PC-9 (cell line): ENCODE results near the gene ZSCAN23. TPM values are rescaled to one million over a fixed set of nuclear protein-coding genes. Genes with fewer than 3 reads are reported as not detected.

Source experiments
- BruUV-seq: library from RNA; stranded (reverse); fragments of 400-500 nt; replicated peaks from 2 replicates; lab custom pipeline; 2021; lab: Mats Ljungman, UMichigan
- CTCF ChIA-PET: fragments of 300-600 bp; sonication (Branson Sonifier 250); formaldehyde crosslinking; loops from one replicate; lab custom pipeline; 2022; ENCODE audit warnings: antibody characterized with exemption; lab: Charles Lee
- POLR2A ChIA-PET: fragments of 300-600 bp; sonication (Branson Sonifier 250); formaldehyde crosslinking; loops from one replicate; lab custom pipeline; 2022; ENCODE audit warnings: antibody characterized with exemption; ENCODE audit not compliant: unreplicated experiment; lab: Charles Lee
- DNase-seq, 2 experiments: peaks; one replicate each; pipeline versions ENCODE4 v3.0.0 to v3.0.0-alpha.2; 2015 to 2022; ENCODE audit warnings: mixed read lengths in 1 of 2
- H2AFZ ChIP-seq: fragments of 200-600 bp; sonication (generic); 2 replicates; pipeline ENCODE4 v1.8.1; 2017; ENCODE audit warnings: antibody characterized with exemption
- H3F3A ChIP-seq: fragments of 200-600 bp; sonication (generic); 2 replicates; pipeline ENCODE4 v1.8.1; 2017; ENCODE audit warnings: antibody characterized with exemption, mild to moderate bottlenecking, low read depth; ENCODE audit not compliant: insufficient read depth
- H3K27ac ChIP-seq: fragments of 200-600 bp; sonication (generic); 2 replicates; pipeline ENCODE4 v1.6.1; 2016; ENCODE audit warnings: mixed run types
- H3K27me3 ChIP-seq: fragments of 200-600 bp; sonication (generic); 2 replicates; pipeline ENCODE4 v1.6.1; 2016; ENCODE audit warnings: low read depth, mixed run types; ENCODE audit not compliant: insufficient read depth
- H3K36me3 ChIP-seq: fragments of 200-600 bp; sonication (generic); 2 replicates; pipeline ENCODE4 v1.6.1; 2016; ENCODE audit warnings: low read depth, mixed run types
- H3K4me1 ChIP-seq: fragments of 200-600 bp; sonication (generic); replicated peaks from 2 replicates; pipeline ENCODE4 v1.6.1; 2016; ENCODE audit warnings: mixed run types; ENCODE audit not compliant: insufficient read depth
- H3K4me2 ChIP-seq: fragments of 200-600 bp; sonication (generic); 2 replicates; pipeline ENCODE4 v1.6.1; 2017; ENCODE audit warnings: mixed run types
- H3K4me3 ChIP-seq: fragments of 200-600 bp; sonication (generic); 2 replicates; pipeline ENCODE4 v1.6.1; 2016; ENCODE audit warnings: mixed run types
- H3K79me2 ChIP-seq: fragments of 200-600 bp; sonication (generic); 2 replicates; pipeline ENCODE4 v1.6.1; 2017; ENCODE audit warnings: low read depth, mixed run types
- H3K9me2 ChIP-seq: fragments of 200-600 bp; sonication (generic); 2 replicates; pipeline ENCODE4 v1.8.1; 2017; ENCODE audit warnings: mild to moderate bottlenecking; ENCODE audit not compliant: insufficient read depth
- H3K9me3 ChIP-seq: fragments of 200-600 bp; sonication (generic); 2 replicates; pipeline ENCODE4 v1.8.1; 2016; ENCODE audit warnings: low read depth; ENCODE audit not compliant: insufficient read depth
- H4K20me1 ChIP-seq: fragments of 200-600 bp; sonication (generic); 2 replicates; pipeline ENCODE4 v1.8.1; 2017; ENCODE audit not compliant: insufficient read depth
- CTCF ChIP-seq: fragments of 200-600 bp; sonication (generic); conservative IDR thresholded peaks from 2 replicates; pipeline ENCODE4 v1.6.1; 2017; ENCODE audit warnings: mixed run types, antibody characterized with exemption, mild to moderate bottlenecking, moderate library complexity
- EZH2 ChIP-seq: fragments of 200-600 bp; sonication (generic); IDR thresholded peaks from 2 replicates; pipeline ENCODE4 v1.8.0; 2017; ENCODE audit warnings: antibody characterized with exemption, low read depth
- intact Hi-C: fragments of 100-400 bp; cut with micrococcal nuclease; formaldehyde crosslinking; loops from one replicate; pipeline ENCODE4 v1.10.0; 2022; ENCODE audit not compliant: unreplicated experiment
- total RNA-seq: library from RNA; stranded (reverse); gene quantifications from 2 replicates; pipeline ENCODE4 v1.2.3, GENCODE V29; 2021

Gene ZSCAN23
- total RNA-seq, 1 experiment from 2014 or later = 9.1 TPM

- Histone ChIP-seq H3K9me2 (0 out of 2 replicates have a peak, but pooled peaks cover 3% of the 10 kb centered on the region), H3K4me1 (peaks cover 24% of the 10 kb centered on the region), H2AFZ (peak overlapping the region; percentile 86), H3K27ac (peak overlapping the region; percentile 64), H3K4me2 (peak overlapping the region; percentile 82), H3K27me3 (no peaks in the 10 kb centered on the region), H3K79me2 (no peaks in the 10 kb centered on the region), H4K20me1 (no peaks in the 10 kb centered on the region), H3K9me3 (no peaks in the 10 kb centered on the region), H3F3A (peaks cover 24% of the 10 kb centered on the region), H3K4me3 (peak overlapping the region; percentile 63), H3K36me3 (no peaks in the 10 kb centered on the region)
- TF ChIP-seq CTCF (no peak), EZH2 (no peak)
- peak; percentile 80 to 86 for DNase-seq
- intact Hi-C loops = loop anchor here (1.0 to 10.0 kb wide), 4 partner anchors 42 to 409 kb away; partner anchors contain the start of gene ZNF165
- no TSS peak for BruUV-seq
- CTCF ChIA-PET = interaction anchor here (0.5 to 0.7 kb wide), 3 partner anchors 32 to 337 kb away, joined by 3 to 7 read pairs (median 3); no protein-coding TSS in a partner anchor
- POLR2A ChIA-PET = interaction anchor here (0.6 to 1.2 kb wide), 7 partner anchors 46 to 1844 kb away, joined by 3 to 24 read pairs (median 5); partner anchors contain the start of gene ZSCAN23
Observed at GRCh38 chr6:28489366-28490204, 46.3 kb upstream of the ZSCAN23 start.

GRCh38 chr6:28488916-28489365 lies 45.6 kb upstream of the ZSCAN23 start:
- peaks cover 3% of the 10 kb centered on the region; the same call in 1 of the 2 replicates for H3K9me2 ChIP-seq
- intact Hi-C loops = loop anchor here (1.0 to 5.0 kb wide), 2 partner anchors 42 to 409 kb away; partner anchors contain the start of gene ZNF165
- H3K27me3 ChIP-seq = no peaks in the 10 kb centered on the region
- no peak for TF ChIP-seq EZH2
- BruUV-seq = TSS peak; percentile 69
- ChIA-PET POLR2A (interaction anchor here (0.6 to 1.2 kb wide), 7 partner anchors 46 to 1844 kb away, joined by 3 to 24 read pairs (median 5); partner anchors contain the start of gene ZSCAN23), CTCF (interaction anchor here (0.5 to 0.7 kb wide), 4 partner anchors 32 to 1215 kb away, joined by 3 to 8 read pairs (median 5); no protein-coding TSS in a partner anchor)
- peak overlapping the region; percentile 63 for H3K4me3 ChIP-seq
- H3F3A ChIP-seq = peaks cover 24% of the 10 kb centered on the region
- no peaks in the 10 kb centered on the region for H3K9me3 ChIP-seq
- no peaks in the 10 kb centered on the region for H4K20me1 ChIP-seq
- no peaks in the 10 kb centered on the region for H3K79me2 ChIP-seq
- DNase-seq = peak; percentile 46 to 53
- H2AFZ ChIP-seq = peak overlapping the region; percentile 86
- H3K4me1 ChIP-seq = peaks cover 23% of the 10 kb centered on the region
- H3K36me3 ChIP-seq = no peaks in the 10 kb centered on the region
- peak overlapping the region; percentile 64 for H3K27ac ChIP-seq
- H3K4me2 ChIP-seq = peak overlapping the region; percentile 82

- no TSS peak for BruUV-seq
- CTCF ChIA-PET = interaction anchor here (0.6 kb wide), 1 partner anchor 155 kb away, joined by 20 read pairs; no protein-coding TSS in a partner anchor
- H3K9me2 ChIP-seq = peaks cover 6% of the 10 kb centered on the region
- H3K36me3 ChIP-seq = no peaks in the 10 kb centered on the region
- H3K27ac ChIP-seq = no peak overlapping the region
- no peaks in the 10 kb centered on the region for H3K79me2 ChIP-seq
- no peak for DNase-seq
- peaks cover 24% of the 10 kb centered on the region for H3F3A ChIP-seq
- H2AFZ ChIP-seq = no peak overlapping the region
- no peaks in the 10 kb centered on the region for H3K9me3 ChIP-seq
- intact Hi-C loops = loop anchor here (5.0 kb wide), 1 partner anchor 40 kb away; no protein-coding TSS in a partner anchor
- no peak overlapping the region for H3K4me3 ChIP-seq
- POLR2A ChIA-PET = interaction anchor here (0.6 kb wide), 1 partner anchor 594 kb away, joined by 10 read pairs; a partner anchor contains a TSS
- peaks cover 5% of the 10 kb centered on the region; the same call in 1 of the 2 replicates for H3K4me1 ChIP-seq
- H3K27me3 ChIP-seq = no peaks in the 10 kb centered on the region
- TF ChIP-seq EZH2 = no peak
- TF ChIP-seq CTCF = no peak
- no peak overlapping the region for H3K4me2 ChIP-seq
- no peaks in the 10 kb centered on the region for H4K20me1 ChIP-seq
Observed at GRCh38 chr6:28486988-28487742, 43.9 kb upstream of the ZSCAN23 start.
